Muscle of leg (tissue), 11 donors: ENCODE measurements around the gene PLRG1. TPM values are rescaled to one million over a fixed set of nuclear protein-coding genes. Genes with fewer than 3 reads are reported as not detected.

ENCODE experiments used
- DNase-seq: peaks from one replicate; pipeline ENCODE4 v3.0.0; 2013
- H3K27ac ChIP-seq: one replicate; pipeline ENCODE4 v1.5.1; 2013; ENCODE audit warnings: mild to moderate bottlenecking, low read length, control low read depth
- H3K27me3 ChIP-seq: one replicate; pipeline ENCODE4 v1.6.1; 2013; ENCODE audit warnings: low read length; ENCODE audit not compliant: control insufficient read depth, insufficient read depth
- H3K36me3 ChIP-seq: one replicate; pipeline ENCODE4 v1.6.1; 2013; ENCODE audit warnings: low read length; ENCODE audit not compliant: control insufficient read depth, insufficient read depth
- H3K4me1 ChIP-seq: one replicate; pipeline ENCODE4 v1.6.1; 2013; ENCODE audit warnings: low read length; ENCODE audit not compliant: control insufficient read depth, insufficient read depth
- H3K4me3 ChIP-seq: one replicate; pipeline ENCODE4 v1.5.1; 2013; ENCODE audit warnings: low read length, control low read depth
- H3K9me3 ChIP-seq: replicated peaks from 2 replicates; pipeline ENCODE4 v1.6.1; 2013; ENCODE audit warnings: low read depth, low read length; ENCODE audit not compliant: control insufficient read depth
- whole genome bisulfite sequencing: methylation state at CpG from one replicate; pipeline ENCODE4 v1.1.5; 2013; ENCODE audit warnings: missing lambda C conversion rate; ENCODE audit not compliant: insufficient coverage; 5-methylcytosine and 5-hydroxymethylcytosine counted together
- polyA plus RNA-seq, 8 donors: library from polyadenylated mRNA; unstranded; fragments of 120-200 nt; gene quantifications; one replicate each; pipeline versions ENCODE4 v1.2.1 to v1.2.3, GENCODE V29; 2013; ENCODE audit warnings: inconsistent platforms in 1 of 8, low replicate concordance in 1 of 8; ENCODE audit not compliant: insufficient read length in 8 of 8, insufficient read depth in 1 of 8
- total RNA-seq: library from RNA; stranded (reverse); fragments of 120-200 nt; gene quantifications from one replicate; pipeline ENCODE4 v1.2.4, GENCODE V29; 2013

PLRG1 gene
- total and polyA plus RNA-seq, 9 donors, result 45.5 to 66.9 (median 54.3) TPM

- Histone ChIP-seq H3K4me1 (no peaks in the 10 kb centered on the region), H3K27me3 (no peaks in the 10 kb centered on the region), H3K4me3 (no peak overlapping the region), H3K27ac (no peak overlapping the region), H3K36me3 (no peaks in the 10 kb centered on the region), H3K9me3 (no peaks in the 10 kb centered on the region)
- WGBS, result 33% methylated on average over 1 of the region's 6 CpGs
- peak; percentile 65 for DNase-seq
Measured at GRCh38 chr4:154502111-154502510, 48.1 kb downstream of the PLRG1 start.

GRCh38 chr4:154497889-154498288 lies 52.3 kb downstream of the PLRG1 start:
- no CpG with 5 or more reads among the region's 5 CpGs for WGBS
- H3K27ac ChIP-seq, result no peak overlapping the region
- H3K4me3 ChIP-seq, result no peak overlapping the region
- peaks cover 4% of the 10 kb centered on the region for H3K27me3 ChIP-seq
- H3K36me3 ChIP-seq, result no peaks in the 10 kb centered on the region
- H3K9me3 ChIP-seq, result no peaks in the 10 kb centered on the region
- no peaks in the 10 kb centered on the region for H3K4me1 ChIP-seq
- peak; percentile 87 for DNase-seq

GRCh38 chr4:154495867-154496266 lies 54.3 kb downstream of the PLRG1 start:
- H3K27me3 ChIP-seq, result peaks cover 20% of the 10 kb centered on the region
- 80% methylated on average over 1 of the region's 2 CpGs for WGBS

GRCh38 chr4:154492288-154492687 lies 57.9 kb downstream of the PLRG1 start:
- Histone ChIP-seq H3K9me3 (no peaks in the 10 kb centered on the region), H3K4me3 (peak overlapping the region; percentile 60), H3K27ac (no peak overlapping the region), H3K4me1 (peaks cover 15% of the 10 kb centered on the region), H3K36me3 (no peaks in the 10 kb centered on the region), H3K27me3 (peaks cover 42% of the 10 kb centered on the region)
- DNase-seq, result no peak
- WGBS, result 20% methylated on average over 14 of the region's 16 CpGs

More at GRCh38 chr4:154495867-154496266, 54.3 kb downstream of the PLRG1 start:
- Histone ChIP-seq H3K27ac (no peak overlapping the region), H3K9me3 (no peaks in the 10 kb centered on the region), H3K4me3 (no peak overlapping the region), H3K4me1 (peaks cover 10% of the 10 kb centered on the region), H3K36me3 (no peaks in the 10 kb centered on the region)
- DNase-seq, result no peak

GRCh38 chr4:154491341-154492271 lies 58.6 kb downstream of the PLRG1 start, which contains the start of gene DCHS2:
DCHS2 (minus strand) TSS chr4:154491799; CDS start chr4:154491355, 444 bp downstream.
- H3K27ac ChIP-seq, result peak within 1 kb of the TSS; percentile 77
- no peaks in the 10 kb centered on the region for H3K36me3 ChIP-seq
- WGBS, result 0% methylated on average over 31 of the region's 53 CpGs
- H3K9me3 ChIP-seq, result no peaks in the 10 kb centered on the region
- peaks cover 44% of the 10 kb centered on the region for H3K27me3 ChIP-seq
- peak within 1 kb of the TSS; percentile 60 for H3K4me3 ChIP-seq
- peak; percentile 91 for DNase-seq
- H3K4me1 ChIP-seq, result peaks cover 15% of the 10 kb centered on the region

GRCh38 chr4:154490583-154491340 lies 59.4 kb downstream of the PLRG1 start:
- peak overlapping the region; percentile 77 for H3K27ac ChIP-seq
- no peaks in the 10 kb centered on the region for H3K36me3 ChIP-seq
- peak overlapping the region; percentile 60 for H3K4me3 ChIP-seq
- peaks cover 44% of the 10 kb centered on the region for H3K27me3 ChIP-seq
- DNase-seq, result peak; percentile 66
- H3K9me3 ChIP-seq, result no peaks in the 10 kb centered on the region
- WGBS, result under 1% methylated on average over 73 of the region's 76 CpGs
- H3K4me1 ChIP-seq, result peaks cover 15% of the 10 kb centered on the region

- DNase-seq, result peak; percentile 48
- Histone ChIP-seq H3K27me3 (peaks cover 44% of the 10 kb centered on the region), H3K4me3 (peak overlapping the region; percentile 60), H3K9me3 (no peaks in the 10 kb centered on the region), H3K27ac (peak overlapping the region; percentile 9), H3K4me1 (peaks cover 15% of the 10 kb centered on the region), H3K36me3 (no peaks in the 10 kb centered on the region)
- under 1% methylated on average over 55 of the region's 55 CpGs for WGBS
Measured at GRCh38 chr4:154490234-154490582, 60.0 kb downstream of the PLRG1 start.

- peak overlapping the region; percentile 34 for H3K4me3 ChIP-seq
- WGBS, result 30% methylated on average over 48 of the region's 56 CpGs
- peaks cover 15% of the 10 kb centered on the region for H3K4me1 ChIP-seq
- peak overlapping the region; percentile 9 for H3K27ac ChIP-seq
- DNase-seq, result peak; percentile 56
- H3K27me3 ChIP-seq, result peaks cover 44% of the 10 kb centered on the region
- no peaks in the 10 kb centered on the region for H3K36me3 ChIP-seq
- no peaks in the 10 kb centered on the region for H3K9me3 ChIP-seq
Measured at GRCh38 chr4:154489558-154490233, 60.5 kb downstream of the PLRG1 start.

GRCh38 chr4:154487145-154487544 lies 63.1 kb downstream of the PLRG1 start:
- H3K27ac ChIP-seq, result no peak overlapping the region
- peak; percentile 66 for DNase-seq
- WGBS, result no CpG with 5 or more reads among the region's 4 CpGs
- H3K9me3 ChIP-seq, result no peaks in the 10 kb centered on the region
- peaks cover 12% of the 10 kb centered on the region for H3K4me1 ChIP-seq
- H3K36me3 ChIP-seq, result no peaks in the 10 kb centered on the region
- no peak overlapping the region for H3K4me3 ChIP-seq
- H3K27me3 ChIP-seq, result peaks cover 36% of the 10 kb centered on the region
